ENCODE data around the gene ZSCAN21. TPM values are rescaled to one million over a fixed set of nuclear protein-coding genes. Genes with fewer than 3 reads are reported as not detected.

Gene ZSCAN21
- total RNA-seq, 1 donor from 2014 or later: 13.6 TPM

DNA sequence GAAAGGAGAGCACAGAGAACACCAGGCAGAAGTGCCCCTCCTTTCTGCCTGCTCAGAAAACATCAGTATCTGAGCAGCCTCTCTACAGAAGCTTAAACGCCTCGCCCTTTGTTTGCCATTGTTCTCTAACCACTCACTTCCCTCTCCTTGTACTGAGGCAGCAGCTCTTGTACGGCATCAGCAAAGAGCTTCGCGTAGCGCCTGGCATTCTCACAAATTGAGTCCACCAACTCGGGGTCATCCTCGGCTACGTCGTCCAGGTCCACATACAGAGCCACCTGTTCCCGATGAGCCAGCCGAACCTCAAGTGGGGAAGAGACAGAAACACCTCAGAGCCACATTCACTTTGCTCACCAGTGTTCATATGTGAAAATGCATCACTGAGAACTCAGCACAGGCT is 49.9 kb downstream of the ZSCAN21 start:
- DNase-seq (ENCODE audit: low read depth): no peak

DNA sequence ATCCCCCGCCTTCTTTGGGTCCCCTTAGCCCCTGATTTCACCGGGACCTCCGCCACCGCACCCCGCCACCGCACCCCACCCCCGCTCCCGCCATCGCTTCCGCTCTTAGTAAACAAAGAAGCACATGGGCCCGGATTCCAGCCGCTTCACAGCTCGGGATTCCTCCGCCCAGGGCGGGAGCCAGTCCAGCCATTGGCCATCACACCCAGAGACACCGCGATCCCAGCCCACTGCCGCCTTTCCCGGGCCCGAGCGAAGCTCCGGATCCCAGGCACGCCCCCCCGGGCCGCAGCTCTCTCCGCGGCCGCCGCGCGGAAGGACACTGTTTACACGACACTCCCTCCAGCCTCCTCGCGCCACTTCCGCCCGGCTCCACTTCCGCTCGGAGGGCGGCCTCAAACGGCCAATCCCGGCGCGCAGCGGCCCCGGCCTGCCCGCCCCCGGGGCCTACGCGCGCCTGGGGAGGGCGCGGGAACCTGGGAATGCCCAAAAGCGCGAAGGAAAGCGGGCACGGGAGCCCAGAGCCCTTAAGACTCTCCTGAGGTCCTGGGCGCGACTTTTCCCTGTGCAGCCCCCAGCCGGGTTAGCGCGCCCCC is 50.9 kb downstream of the ZSCAN21 start:
- peak; percentile 89 for DNase-seq (ENCODE audit: low read depth)

DNA sequence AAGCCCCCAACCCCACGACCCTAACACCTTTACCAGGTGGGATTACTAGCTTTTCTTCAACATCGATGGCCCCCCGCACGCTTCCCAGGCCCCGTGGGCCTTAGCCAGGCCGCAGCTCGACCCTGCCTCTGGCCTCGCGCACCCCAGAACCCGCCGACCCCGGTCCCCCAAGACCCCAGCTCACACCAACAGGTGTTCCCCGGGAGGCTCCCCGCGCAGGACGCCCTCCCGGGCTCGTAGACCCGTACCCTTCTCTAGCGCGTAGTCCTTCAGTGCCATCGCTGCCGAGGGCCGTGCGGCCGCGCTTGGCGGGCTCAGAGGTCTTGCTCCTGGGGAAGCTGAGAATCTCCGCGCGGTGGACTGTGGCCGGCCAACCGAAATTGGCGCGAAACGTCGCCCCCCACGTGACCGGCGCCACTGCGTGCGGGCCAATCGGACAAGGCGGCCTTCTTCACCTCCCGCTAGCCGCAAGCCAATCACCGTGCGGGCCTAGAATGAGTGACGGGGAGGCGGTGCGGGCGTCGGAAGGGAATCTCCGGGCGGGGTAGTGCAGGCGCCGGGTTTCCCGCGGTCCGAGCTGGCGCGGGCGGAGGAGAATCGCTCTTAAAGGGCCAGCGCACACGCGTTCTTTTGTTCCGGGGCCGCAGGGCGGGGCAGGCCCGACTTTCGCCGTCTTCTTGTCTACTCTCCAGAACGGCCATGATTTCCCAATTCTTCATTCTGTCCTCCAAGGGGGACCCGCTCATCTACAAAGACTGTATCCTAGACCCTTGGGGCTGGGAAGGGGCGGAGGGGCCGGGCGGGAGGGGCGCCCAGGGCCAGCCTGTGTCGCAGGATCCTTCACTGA is 51.7 kb downstream of the ZSCAN21 start, which contains the start of the genes AP4M1 and MCM7:
Gene AP4M1 (plus strand): TSS at position 628 of the 847 bp plus-strand sequence. CDS start 72 bp downstream, at position 700.
Gene MCM7 (minus strand): TSS at position 382 of the 847 bp plus-strand sequence. CDS start 103 bp downstream, at position 279.
- DNase-seq (ENCODE audit: low read depth): peak; percentile 91

DNA sequence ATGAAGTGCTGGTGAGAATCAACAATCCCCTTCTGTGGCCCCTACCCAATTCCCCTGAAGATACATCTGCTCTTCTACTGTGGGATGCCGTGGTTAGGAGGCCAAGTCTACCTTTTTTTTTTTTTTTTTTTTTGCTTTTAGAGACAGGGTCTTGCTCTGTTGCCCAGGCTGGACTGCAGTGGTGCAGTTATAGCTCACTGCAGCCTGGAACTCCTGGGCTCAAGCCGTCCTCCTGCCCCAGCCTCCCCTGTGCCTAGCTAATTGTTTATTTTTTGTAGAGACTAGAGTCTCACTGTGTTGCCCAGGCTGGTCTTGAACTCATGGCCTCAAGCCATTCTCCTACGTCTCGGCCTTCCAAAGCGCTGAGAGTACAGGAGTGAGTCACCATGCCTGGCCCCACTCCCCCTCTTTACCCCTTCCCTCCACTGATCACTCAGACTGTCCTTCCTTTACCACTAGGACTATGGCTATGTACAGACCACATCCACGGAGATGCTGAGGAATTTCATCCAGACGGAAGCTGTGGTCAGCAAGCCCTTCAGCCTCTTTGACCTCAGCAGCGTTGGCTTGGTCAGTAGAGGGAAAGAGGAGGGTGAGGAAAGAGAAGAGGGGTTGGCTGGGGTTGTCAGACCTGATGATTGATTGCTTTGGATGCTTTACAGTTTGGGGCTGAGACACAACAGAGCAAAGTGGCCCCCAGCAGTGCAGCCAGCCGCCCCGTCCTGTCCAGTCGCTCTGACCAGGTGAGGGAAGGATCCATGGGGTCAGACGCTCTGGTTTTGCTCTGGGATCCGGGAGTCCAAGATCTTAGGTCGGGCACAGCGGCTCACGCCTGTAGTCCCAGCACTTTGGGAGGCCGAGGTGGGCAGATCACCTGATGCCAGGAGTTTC is 53.6 kb downstream of the ZSCAN21 start:
- peak; percentile 58 for DNase-seq (ENCODE audit: low read depth)

GRCh38 chr7:100105534-100105933 is 56.0 kb downstream of the ZSCAN21 start:
- DNase-seq (ENCODE audit: low read depth): no peak

DNA sequence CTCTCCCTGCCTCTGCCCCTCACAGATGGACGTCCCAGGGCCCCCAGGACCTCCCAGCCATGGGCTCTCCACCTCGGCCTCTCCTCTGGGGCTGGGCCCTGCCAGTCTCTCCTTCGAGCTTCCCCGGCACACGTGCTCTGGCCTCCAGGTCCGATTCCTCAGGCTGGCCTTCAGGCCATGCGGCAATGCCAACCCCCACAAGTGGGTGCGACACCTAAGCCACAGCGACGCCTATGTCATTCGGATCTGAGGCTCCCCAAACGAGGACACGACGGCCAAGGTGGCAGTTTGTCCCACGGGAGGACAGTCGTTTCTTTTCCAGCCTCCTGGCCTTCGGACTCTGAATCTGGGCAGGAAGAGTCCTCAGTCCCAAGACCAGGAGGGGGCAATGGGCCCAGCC is 57.1 kb downstream of the ZSCAN21 start:
- no peak for DNase-seq (ENCODE audit: low read depth)

DNA sequence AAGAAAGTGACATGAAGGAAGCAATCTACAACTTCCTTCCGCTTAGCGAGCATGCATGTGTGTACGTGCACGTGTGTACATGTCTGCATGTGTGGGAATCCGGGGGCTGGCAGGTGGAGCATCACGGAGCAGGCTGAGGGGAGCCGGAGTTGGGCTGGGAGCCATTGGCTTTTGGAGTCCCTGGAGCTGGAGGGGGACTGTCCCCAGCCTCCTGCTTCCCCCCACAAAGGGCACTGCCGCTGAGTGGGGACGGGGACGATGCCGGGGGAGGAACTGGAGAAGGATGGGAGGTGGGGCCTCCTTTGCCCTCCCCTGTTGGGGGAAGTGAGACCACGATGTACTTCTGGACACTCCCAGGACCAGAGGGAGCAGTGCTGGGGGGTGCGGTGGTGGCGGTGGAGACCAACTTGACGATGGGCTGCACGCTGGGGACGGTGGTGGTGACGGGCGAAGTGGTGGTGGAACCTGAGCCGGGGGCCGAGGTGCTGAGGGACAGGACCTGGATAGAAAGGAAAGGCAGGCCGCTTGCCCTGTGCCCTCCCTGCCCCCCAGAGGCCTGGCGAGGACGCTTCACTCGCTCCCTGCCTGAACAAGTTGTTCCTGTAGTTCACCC is 57.7 kb downstream of the ZSCAN21 start:
- no peak for DNase-seq (ENCODE audit: low read depth)

DNA sequence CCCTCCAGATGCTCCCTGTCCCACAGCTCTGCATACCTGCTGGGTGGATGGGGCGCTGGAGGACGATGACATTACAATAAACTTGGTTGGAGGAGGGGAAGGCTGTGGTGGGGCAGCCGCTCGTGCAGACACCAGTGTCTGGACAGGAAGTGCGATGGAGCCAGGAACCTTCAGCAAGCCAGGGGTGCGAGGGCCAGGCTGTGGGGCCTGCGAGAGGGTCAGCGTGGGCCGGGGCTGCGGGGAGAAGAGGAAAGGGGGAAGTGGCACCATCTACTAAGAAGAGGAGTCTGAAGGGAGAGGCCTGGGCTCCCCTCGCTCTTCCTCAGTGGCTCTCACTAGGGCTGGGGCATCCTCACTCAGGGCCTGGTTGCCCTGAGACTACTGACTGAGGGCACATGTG is 58.3 kb downstream of the ZSCAN21 start:
- DNase-seq (ENCODE audit: low read depth): no peak

DNA sequence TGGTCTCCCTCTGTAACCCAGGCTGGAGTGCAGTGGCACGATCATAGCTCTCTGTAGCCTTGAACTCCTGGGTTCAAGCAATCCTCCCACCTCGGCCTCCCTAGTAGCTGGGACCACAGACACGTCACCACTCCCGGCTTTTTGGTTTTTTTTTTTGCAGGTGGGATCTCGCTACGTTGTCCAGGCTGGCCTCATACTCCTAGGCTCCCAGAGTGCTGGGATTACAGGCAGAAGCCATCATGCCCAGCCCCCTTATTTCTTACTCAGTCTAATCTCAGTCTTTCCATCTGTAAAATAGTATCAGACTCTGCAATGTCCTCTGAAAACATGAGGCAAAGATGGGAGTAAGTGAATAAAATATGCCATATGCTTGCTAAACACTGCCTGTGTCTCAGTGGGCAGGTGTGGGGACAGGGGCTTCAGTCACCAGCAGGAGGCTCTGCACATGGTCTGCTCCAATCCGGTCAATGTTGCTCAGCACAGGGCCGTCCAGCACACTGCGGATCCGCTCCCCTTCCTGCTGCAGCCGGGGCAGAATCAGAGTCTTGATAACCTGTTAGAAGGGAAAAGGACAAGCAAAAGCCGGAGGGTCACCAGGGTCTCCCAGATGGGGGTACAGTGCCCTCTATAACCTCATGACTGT is 60.1 kb downstream of the ZSCAN21 start:
- no peak for DNase-seq (ENCODE audit: low read depth)

DNA sequence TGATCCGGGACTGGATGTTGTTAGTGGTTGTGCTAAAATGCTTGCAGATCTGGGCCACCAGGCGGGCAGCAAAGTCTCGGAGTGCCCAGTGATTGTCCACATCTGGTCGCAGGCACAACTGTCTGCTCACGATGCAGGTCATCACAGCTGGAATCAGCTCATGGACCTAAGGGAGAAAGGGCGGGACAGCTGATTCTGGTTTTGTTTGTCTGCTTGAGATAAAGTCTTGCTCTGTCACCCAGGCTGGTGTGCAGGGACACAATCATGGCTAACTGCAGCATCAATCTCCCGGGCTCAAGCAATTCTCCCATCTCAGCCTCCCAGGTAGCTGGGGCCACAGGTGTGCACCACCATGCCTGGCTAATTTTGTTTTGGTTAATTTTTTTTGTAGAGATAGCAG is 61.6 kb downstream of the ZSCAN21 start:
- no peak for DNase-seq (ENCODE audit: low read depth)

GRCh38 chr7:100111914-100112313 is 62.3 kb downstream of the ZSCAN21 start:
- no peak for DNase-seq (ENCODE audit: low read depth)

Other genes with a start within 250 kb of the ZSCAN21 start
- gene CYP3A43, start 221.8 kb upstream of the ZSCAN21 start, total RNA-seq: not detected in 2 replicates
- 0.15 TPM in 1 of 2 replicates, not detected in the other for gene OR2AE1, start 172.7 kb upstream of the ZSCAN21 start, total RNA-seq
- gene TRIM4, start 130.2 kb upstream of the ZSCAN21 start, total RNA-seq: 21.2 and 35.4 TPM in 2 replicates
- gene GJC3, start 120.2 kb upstream of the ZSCAN21 start, total RNA-seq: not detected in 2 replicates
- not detected in 2 replicates for gene AZGP1, start 73.7 kb upstream of the ZSCAN21 start, total RNA-seq
- 33.9 and 70.8 TPM in 2 replicates for gene ZKSCAN1, start 34.2 kb upstream of the ZSCAN21 start, total RNA-seq
- 35.4 and 37.0 TPM in 2 replicates for gene ZNF3, start 31.9 kb downstream of the ZSCAN21 start, total RNA-seq
- 36.6 and 72.5 TPM in 2 replicates for gene COPS6, start 39.2 kb downstream of the ZSCAN21 start, total RNA-seq
- 40.1 and 73.1 TPM in 2 replicates for gene MCM7, start 51.6 kb downstream of the ZSCAN21 start, total RNA-seq
- gene AP4M1, start 51.9 kb downstream of the ZSCAN21 start, total RNA-seq: 30.0 and 39.1 TPM in 2 replicates
- 32.6 and 100 TPM in 2 replicates for gene TAF6, start 69.6 kb downstream of the ZSCAN21 start, total RNA-seq
- 25.6 and 27.4 TPM in 2 replicates for gene CNPY4, start 69.9 kb downstream of the ZSCAN21 start, total RNA-seq
- 1.6 and 2.0 TPM in 2 replicates for gene MBLAC1, start 77.2 kb downstream of the ZSCAN21 start, total RNA-seq
- 58.4 and 86.1 TPM in 2 replicates for gene LAMTOR4, start 99.1 kb downstream of the ZSCAN21 start, total RNA-seq
- 4.0 and 4.6 TPM in 2 replicates for gene TRAPPC14, start 108.9 kb downstream of the ZSCAN21 start, total RNA-seq
- gene GAL3ST4, start 118.8 kb downstream of the ZSCAN21 start, total RNA-seq: 0.75 TPM in 1 of 2 replicates, not detected in the other
- gene GPC2, start 127.6 kb downstream of the ZSCAN21 start, total RNA-seq: 1.6 and 2.3 TPM in 2 replicates
- not detected in 2 replicates for gene STAG3, start 128.1 kb downstream of the ZSCAN21 start, total RNA-seq
- gene PVRIG, start 170.2 kb downstream of the ZSCAN21 start, total RNA-seq: not detected in 2 replicates

All from renal cortical epithelial cell (primary cell).